Left ventricle myocardium inferior (tissue), 1 donor: ENCODE results near the gene LGR6. TPM values are rescaled to one million over a fixed set of nuclear protein-coding genes. Genes with fewer than 3 reads are reported as not detected.

Experiments used
- DNase-seq: peaks from one replicate; pipeline ENCODE4 v3.0.0-alpha.2; 2020
- H3K27ac ChIP-seq: fragments of 200-600 bp; replicated peaks from 2 replicates; pipeline ENCODE4 v1.8.0; 2021
- H3K27me3 ChIP-seq: fragments of 200-600 bp; 2 replicates; pipeline ENCODE4 v1.8.0; 2021; ENCODE audit warnings: low read depth
- H3K36me3 ChIP-seq: fragments of 200-600 bp; 2 replicates; pipeline ENCODE4 v1.8.0; 2021
- H3K4me1 ChIP-seq: fragments of 200-600 bp; 2 replicates; pipeline ENCODE4 v1.8.0; 2021
- H3K4me3 ChIP-seq: fragments of 200-600 bp; 2 replicates; pipeline ENCODE4 v1.8.0; 2021; ENCODE audit warnings: mild to moderate bottlenecking, moderate library complexity
- H3K9me3 ChIP-seq: fragments of 200-600 bp; replicated peaks from 2 replicates; pipeline ENCODE4 v1.8.0; 2021
- CTCF ChIP-seq: fragments of 200-600 bp; IDR thresholded peaks from 2 replicates; pipeline ENCODE4 v1.8.0; 2021; ENCODE audit warnings: antibody characterized with exemption, mild to moderate bottlenecking, borderline replicate concordance
- intact Hi-C: fragments of 100-400 bp; cut with micrococcal nuclease; formaldehyde crosslinking; loops from one replicate; pipeline ENCODE4 v1.11.0; 2022
- total RNA-seq: library from RNA; stranded (reverse); fragmentation: NEBNext Ultra II Directional; extraction: Animal tissue kit (Norgen Biotek cat#: 25700); gene quantifications from one replicate; pipeline ENCODE4 v1.2.1, GENCODE V29; 2021
- donor health status: DM: no; HTN: yes; CAD: no; lungs with severe emphysema.

The LGR6 gene
- total RNA-seq, 1 donor from 2014 or later, result 0.60 TPM

DNA sequence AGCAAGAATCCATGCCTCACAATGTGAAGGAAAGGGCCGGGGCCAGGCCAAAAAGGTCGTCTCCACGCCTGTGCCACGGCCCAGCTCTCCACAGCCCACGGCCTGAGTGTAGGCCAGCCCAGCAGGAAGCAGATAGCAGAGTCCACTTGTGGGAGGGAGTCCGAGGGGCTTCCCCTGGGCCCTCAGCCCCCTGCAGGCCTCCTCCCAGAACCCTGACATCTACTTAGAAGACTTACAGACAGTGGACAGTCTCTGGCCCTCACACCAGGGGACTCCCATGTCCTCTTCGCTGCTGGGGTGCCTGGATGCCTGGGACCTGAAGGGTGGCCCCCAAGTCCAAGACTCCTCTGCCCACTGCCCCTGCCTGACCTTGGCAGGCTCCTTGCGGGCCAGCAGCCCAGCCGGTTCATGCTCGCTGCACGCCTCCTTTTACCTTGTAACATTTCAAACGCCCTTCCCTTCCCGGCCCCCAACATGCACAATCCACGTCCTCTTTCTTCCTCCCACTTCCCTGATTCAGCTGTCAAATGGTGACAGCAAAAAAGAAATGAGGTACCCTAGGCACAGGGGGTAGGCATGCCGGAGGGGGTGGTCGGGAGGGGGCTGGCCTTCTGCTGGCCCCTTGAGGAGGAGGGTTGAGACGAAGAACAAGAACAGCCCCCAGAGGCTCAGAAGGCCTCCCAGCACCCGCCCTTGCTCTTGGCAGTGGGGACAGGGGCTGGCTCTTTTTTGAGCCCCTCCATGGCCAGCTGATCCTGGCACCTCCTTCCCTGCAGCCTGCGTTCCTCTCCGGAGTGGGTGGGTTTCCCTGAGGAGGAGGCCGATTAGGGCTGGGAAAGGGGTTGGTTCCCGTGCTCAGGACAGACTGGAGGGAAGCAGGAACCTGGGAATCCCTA is 32.2 kb upstream of the LGR6 start:
- no peak for TF ChIP-seq CTCF
- intact Hi-C loops, result no loop called here
- H3K4me3 ChIP-seq, result no peak overlapping the region
- no peaks in the 10 kb centered on the region for H3K4me1 ChIP-seq
- DNase-seq, result no peak
- no peaks in the 10 kb centered on the region for H3K36me3 ChIP-seq
- H3K27ac ChIP-seq, result no peak overlapping the region
- H3K9me3 ChIP-seq, result no peaks in the 10 kb centered on the region
- no peaks in the 10 kb centered on the region for H3K27me3 ChIP-seq

GRCh38 chr1:202162047-202162417 is 31.6 kb upstream of the LGR6 start:
- no peaks in the 10 kb centered on the region for H3K4me1 ChIP-seq
- no peaks in the 10 kb centered on the region for H3K36me3 ChIP-seq
- intact Hi-C loops, result no loop called here
- TF ChIP-seq CTCF, result no peak
- no peak overlapping the region for H3K27ac ChIP-seq
- H3K27me3 ChIP-seq, result no peaks in the 10 kb centered on the region
- no peak overlapping the region for H3K4me3 ChIP-seq
- H3K9me3 ChIP-seq, result no peaks in the 10 kb centered on the region
- DNase-seq, result no peak

GRCh38 chr1:202162418-202163280 is 30.9 kb upstream of the LGR6 start:
- H3K9me3 ChIP-seq, result no peaks in the 10 kb centered on the region

GRCh38 chr1:202163281-202164270 is 30.0 kb upstream of the LGR6 start:
- Histone ChIP-seq H3K9me3 (no peaks in the 10 kb centered on the region), H3K4me1 (no peaks in the 10 kb centered on the region), H3K4me3 (no peak overlapping the region), H3K36me3 (no peaks in the 10 kb centered on the region), H3K27me3 (no peaks in the 10 kb centered on the region), H3K27ac (no peak overlapping the region)
- DNase-seq, result no peak
- intact Hi-C loops, result no loop called here
- no peak for TF ChIP-seq CTCF

More at GRCh38 chr1:202162418-202163280, 30.9 kb upstream of the LGR6 start:
- Histone ChIP-seq H3K4me3 (no peak overlapping the region), H3K27me3 (no peaks in the 10 kb centered on the region), H3K27ac (no peak overlapping the region), H3K4me1 (no peaks in the 10 kb centered on the region), H3K36me3 (no peaks in the 10 kb centered on the region)
- no peak for DNase-seq
- TF ChIP-seq CTCF, result no peak
- intact Hi-C loops, result no loop called here
